K562 (cell line): ENCODE results near the gene SOX6. TPM values are rescaled to one million over a fixed set of nuclear protein-coding genes. Genes with fewer than 3 reads are reported as not detected.

ENCODE experiments used
- CEBPG ChIP-seq, 3 experiments: fragments of 200-800 bp in 1 of 3; sonication (Bioruptor generic) in 1 of 3; sonication (generic) in 1 of 3; formaldehyde crosslinking in 1 of 3; IDR thresholded peaks in 2 of 3; conservative IDR thresholded peaks in 1 of 3; 2 replicates each; pipeline versions ENCODE4 v1.6.1 to v1.8.0; 2016 to 2022; ENCODE audit warnings: missing compliant biosample characterization in 2 of 3, missing genetic modification characterization in 2 of 3, mild to moderate bottlenecking in 1 of 3, missing genetic modification reagents in 1 of 3
- FOXM1 ChIP-seq, 2 experiments: fragments of 450-650 bp in 1 of 2; sonication (generic) in 1 of 2; formaldehyde crosslinking in 1 of 2; IDR thresholded peaks; 2 replicates each; pipeline versions ENCODE4 v1.6.1 to v1.9.0; 2017 to 2022; ENCODE audit warnings: low read depth in 2 of 2, mild to moderate bottlenecking in 2 of 2, missing genetic modification reagents in 1 of 2, moderate library complexity in 1 of 2
- HDAC1 ChIP-seq, 2 experiments: fragments of 450-650 bp; IDR thresholded peaks; 2 replicates each; pipeline ENCODE4 v1.6.1; 2016 to 2017; ENCODE audit warnings: inconsistent platforms in 1 of 2, mild to moderate bottlenecking in 1 of 2, moderate library complexity in 1 of 2
- HLTF ChIP-seq: fragments of 450-650 bp; IDR thresholded peaks from 2 replicates; pipeline ENCODE4 v1.6.1; 2016
- SREBF1 ChIP-seq: fragments of 150-350 bp; IDR thresholded peaks from 2 replicates; pipeline ENCODE4 v1.6.1; 2014; ENCODE audit warnings: antibody characterized with exemption, low read depth, low read length, borderline replicate concordance
- TEAD4 ChIP-seq, 2 experiments: sonication (generic) in 1 of 2; formaldehyde crosslinking in 1 of 2; IDR thresholded peaks; 2 replicates each; pipeline versions ENCODE4 v1.6.1 to v1.8.0; 2012 to 2022; ENCODE audit warnings: borderline replicate concordance in 1 of 2, inconsistent platforms in 1 of 2, low read length in 1 of 2, mild to moderate bottlenecking in 1 of 2, missing genetic modification reagents in 1 of 2
- ZNF584 ChIP-seq: fragments of 200-800 bp; sonication (Bioruptor generic); IDR thresholded peaks from 2 replicates; pipeline ENCODE4 v1.6.1; 2016; ENCODE audit warnings: low read depth, mild to moderate bottlenecking, missing genetic modification characterization, missing compliant biosample characterization
- ZNF77 ChIP-seq: fragments of 250-450 bp; sonication (Bioruptor Pico); IDR thresholded peaks from 2 replicates; pipeline ENCODE4 v1.5.0; 2020
- polyA plus RNA-seq, 8 experiments: library from polyadenylated mRNA; depleted of rRNA in 4 of 8; stranded (reverse) in 5 of 8; unstranded in 3 of 8; fragments of >200 nt; fragmentation: Nextera tagmentation in 2 of 8; fragmentation: Illumina TruSeq in 1 of 8; extraction: Ambion mirVana in 2 of 8; extraction: Trizol in 1 of 8; gene quantifications; 2 replicates each; pipeline versions ENCODE4 v1.2.1 to v1.2.3, GENCODE V29; 2011 to 2014; ENCODE audit warnings: inconsistent platforms in 1 of 8, missing spikeins in 1 of 8
- total RNA-seq, 7 experiments: library from RNA; depleted of rRNA in 6 of 7; stranded (reverse); fragments of >200 nt in 6 of 7; fragmentation: Illumina TruSeq in 2 of 7; extraction: Trizol in 2 of 7; gene quantifications; 2 replicates each; pipeline versions ENCODE4 v1.2.1 to v1.2.3, GENCODE V29; 2011 to 2021; ENCODE audit warnings: low replicate concordance in 1 of 7
- TF ChIP-seq, protein P1 (sequence below): fragments of 250-450 bp; sonication (Bioruptor Pico); IDR thresholded peaks from 2 replicates; pipeline ENCODE4 v1.4.0; 2020; ENCODE audit warnings: mild to moderate bottlenecking
- TF ChIP-seq, protein P2 (sequence below): fragments of 450-650 bp; formaldehyde crosslinking; IDR thresholded peaks from 2 replicates; pipeline ENCODE4 v1.4.0; 2022; ENCODE audit warnings: mild to moderate bottlenecking, moderate library complexity
- TF ChIP-seq, protein P3 (sequence below): sonication (generic); formaldehyde crosslinking; IDR thresholded peaks from 2 replicates; pipeline ENCODE4 v1.8.0; 2022; ENCODE audit warnings: missing genetic modification reagents, mild to moderate bottlenecking, borderline replicate concordance
- TF ChIP-seq, protein P4 (sequence below): fragments of 450-650 bp; formaldehyde crosslinking; IDR thresholded peaks from 2 replicates; pipeline ENCODE4 v1.4.0; 2020; ENCODE audit warnings: mild to moderate bottlenecking
- TF ChIP-seq, protein P5 (sequence below), 2 experiments: IDR thresholded peaks; 2 replicates each; pipeline ENCODE4 v1.6.1; 2011; ENCODE audit warnings: borderline replicate concordance in 1 of 2, control low read depth in 1 of 2, low read depth in 1 of 2, low read length in 1 of 2, mild to moderate bottlenecking in 1 of 2, mixed read lengths in 1 of 2, moderate library complexity in 1 of 2; ENCODE audit not compliant: insufficient read depth in 1 of 2, insufficient read length in 1 of 2, poor library complexity in 1 of 2, severe bottlenecking in 1 of 2; ENCODE audit errors: extremely low read depth in 1 of 2
- TF ChIP-seq, protein P6 (sequence below): IDR thresholded peaks from 2 replicates; pipeline ENCODE4 v1.6.1; 2011; ENCODE audit not compliant: insufficient read length; ENCODE audit errors: extremely low read depth
- TF ChIP-seq, protein P7 (sequence below): fragments of 250-450 bp; sonication (Bioruptor Pico); IDR thresholded peaks from 2 replicates; pipeline ENCODE4 v1.5.0; 2021; ENCODE audit warnings: mild to moderate bottlenecking, borderline replicate concordance

The SOX6 gene
- total and polyA plus RNA-seq, 9 of the 15 experiments (the other 6 are each of a cell fraction or from before 2014, with no cell fraction given) = 0.89 to 8.7 (median 5.7) TPM

DNA sequence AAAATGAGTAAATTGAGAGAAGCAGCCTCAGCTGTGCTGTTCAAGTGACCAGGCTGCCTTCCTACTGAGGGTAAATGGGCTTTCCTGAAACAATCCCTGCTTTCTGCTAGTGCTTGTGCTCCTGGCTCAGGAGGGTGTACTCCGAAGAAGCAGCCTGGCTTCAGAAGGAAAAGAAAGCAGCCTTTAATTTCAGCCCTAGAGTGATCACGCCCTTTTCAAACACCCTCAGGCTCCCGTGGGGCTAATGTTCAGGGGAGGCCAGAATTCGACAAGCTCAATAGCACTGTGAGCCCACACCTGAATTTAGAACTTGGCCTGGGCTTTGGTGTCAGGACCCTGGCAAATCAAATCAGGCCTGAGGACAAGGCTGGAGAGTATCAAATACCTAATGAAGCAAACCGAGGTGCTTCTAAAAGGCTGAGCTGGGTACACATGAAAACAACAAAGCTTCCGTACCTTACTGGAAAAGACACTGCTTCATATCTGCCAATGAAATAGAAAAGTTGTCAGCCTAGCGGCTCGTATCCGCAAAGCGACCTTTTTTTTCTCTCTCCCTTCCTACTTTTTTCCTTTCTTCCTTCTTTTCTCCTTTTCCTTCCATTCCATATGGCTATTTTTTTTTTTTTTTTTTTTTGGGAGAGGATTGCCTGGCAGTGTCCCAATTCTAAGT, 387.8 kb downstream of the SOX6 start (continued):
- no peak for TF ChIP-seq FOXM1 (IDR thresholded peaks at IDR 0.05; ENCODE audit: low read depth)
- no peak for TF ChIP-seq FOXM1 (CRISPR knock-in tag; IDR thresholded peaks at IDR 0.05; ENCODE audit: low read depth)
- TF ChIP-seq, protein P1, sequence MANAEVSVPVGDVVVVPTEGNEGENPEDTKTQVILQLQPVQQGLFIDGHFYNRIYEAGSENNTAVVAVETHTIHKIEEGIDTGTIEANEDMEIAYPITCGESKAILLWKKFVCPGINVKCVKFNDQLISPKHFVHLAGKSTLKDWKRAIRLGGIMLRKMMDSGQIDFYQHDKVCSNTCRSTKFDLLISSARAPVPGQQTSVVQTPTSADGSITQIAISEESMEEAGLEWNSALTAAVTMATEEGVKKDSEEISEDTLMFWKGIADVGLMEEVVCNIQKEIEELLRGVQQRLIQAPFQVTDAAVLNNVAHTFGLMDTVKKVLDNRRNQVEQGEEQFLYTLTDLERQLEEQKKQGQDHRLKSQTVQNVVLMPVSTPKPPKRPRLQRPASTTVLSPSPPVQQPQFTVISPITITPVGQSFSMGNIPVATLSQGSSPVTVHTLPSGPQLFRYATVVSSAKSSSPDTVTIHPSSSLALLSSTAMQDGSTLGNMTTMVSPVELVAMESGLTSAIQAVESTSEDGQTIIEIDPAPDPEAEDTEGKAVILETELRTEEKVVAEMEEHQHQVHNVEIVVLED (CRISPR knock-in tag) = no peak
- TF ChIP-seq, protein P2, sequence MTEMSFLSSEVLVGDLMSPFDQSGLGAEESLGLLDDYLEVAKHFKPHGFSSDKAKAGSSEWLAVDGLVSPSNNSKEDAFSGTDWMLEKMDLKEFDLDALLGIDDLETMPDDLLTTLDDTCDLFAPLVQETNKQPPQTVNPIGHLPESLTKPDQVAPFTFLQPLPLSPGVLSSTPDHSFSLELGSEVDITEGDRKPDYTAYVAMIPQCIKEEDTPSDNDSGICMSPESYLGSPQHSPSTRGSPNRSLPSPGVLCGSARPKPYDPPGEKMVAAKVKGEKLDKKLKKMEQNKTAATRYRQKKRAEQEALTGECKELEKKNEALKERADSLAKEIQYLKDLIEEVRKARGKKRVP = no peak
- TF ChIP-seq, protein P3, sequence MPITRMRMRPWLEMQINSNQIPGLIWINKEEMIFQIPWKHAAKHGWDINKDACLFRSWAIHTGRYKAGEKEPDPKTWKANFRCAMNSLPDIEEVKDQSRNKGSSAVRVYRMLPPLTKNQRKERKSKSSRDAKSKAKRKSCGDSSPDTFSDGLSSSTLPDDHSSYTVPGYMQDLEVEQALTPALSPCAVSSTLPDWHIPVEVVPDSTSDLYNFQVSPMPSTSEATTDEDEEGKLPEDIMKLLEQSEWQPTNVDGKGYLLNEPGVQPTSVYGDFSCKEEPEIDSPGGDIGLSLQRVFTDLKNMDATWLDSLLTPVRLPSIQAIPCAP (CRISPR knock-in tag) = no peak
- TF ChIP-seq TEAD4 (IDR thresholded peaks at IDR 0.05; ENCODE audit: low read length) = no peak
- TF ChIP-seq TEAD4 (CRISPR knock-in tag; IDR thresholded peaks at IDR 0.05; ENCODE audit: borderline replicate concordance) = no peak
- TF ChIP-seq, protein P4, sequence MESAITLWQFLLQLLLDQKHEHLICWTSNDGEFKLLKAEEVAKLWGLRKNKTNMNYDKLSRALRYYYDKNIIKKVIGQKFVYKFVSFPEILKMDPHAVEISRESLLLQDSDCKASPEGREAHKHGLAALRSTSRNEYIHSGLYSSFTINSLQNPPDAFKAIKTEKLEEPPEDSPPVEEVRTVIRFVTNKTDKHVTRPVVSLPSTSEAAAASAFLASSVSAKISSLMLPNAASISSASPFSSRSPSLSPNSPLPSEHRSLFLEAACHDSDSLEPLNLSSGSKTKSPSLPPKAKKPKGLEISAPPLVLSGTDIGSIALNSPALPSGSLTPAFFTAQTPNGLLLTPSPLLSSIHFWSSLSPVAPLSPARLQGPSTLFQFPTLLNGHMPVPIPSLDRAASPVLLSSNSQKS (CRISPR knock-in tag) = no peak
- TF ChIP-seq HDAC1 (IDR thresholded peaks at IDR 0.05) = no peak
- no peak for TF ChIP-seq CEBPG (CRISPR knock-in tag; IDR thresholded peaks at IDR 0.05)
- TF ChIP-seq CEBPG (tag; conservative IDR thresholded peaks at IDR 0.05 in 1 of 2, IDR thresholded peaks at IDR 0.05 in 1 of 2) = no peak
- TF ChIP-seq, protein P5, sequence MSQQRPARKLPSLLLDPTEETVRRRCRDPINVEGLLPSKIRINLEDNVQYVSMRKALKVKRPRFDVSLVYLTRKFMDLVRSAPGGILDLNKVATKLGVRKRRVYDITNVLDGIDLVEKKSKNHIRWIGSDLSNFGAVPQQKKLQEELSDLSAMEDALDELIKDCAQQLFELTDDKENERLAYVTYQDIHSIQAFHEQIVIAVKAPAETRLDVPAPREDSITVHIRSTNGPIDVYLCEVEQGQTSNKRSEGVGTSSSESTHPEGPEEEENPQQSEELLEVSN (IDR thresholded peaks at IDR 0.05; ENCODE audit: borderline replicate concordance in 1 of 2, extremely low read depth in 1 of 2, insufficient read depth in 1 of 2, insufficient read length in 1 of 2, low read depth in 1 of 2, low read length in 1 of 2, poor library complexity in 1 of 2, severe bottlenecking in 1 of 2) = no peak
- TF ChIP-seq, protein P6, sequence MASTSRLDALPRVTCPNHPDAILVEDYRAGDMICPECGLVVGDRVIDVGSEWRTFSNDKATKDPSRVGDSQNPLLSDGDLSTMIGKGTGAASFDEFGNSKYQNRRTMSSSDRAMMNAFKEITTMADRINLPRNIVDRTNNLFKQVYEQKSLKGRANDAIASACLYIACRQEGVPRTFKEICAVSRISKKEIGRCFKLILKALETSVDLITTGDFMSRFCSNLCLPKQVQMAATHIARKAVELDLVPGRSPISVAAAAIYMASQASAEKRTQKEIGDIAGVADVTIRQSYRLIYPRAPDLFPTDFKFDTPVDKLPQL = no peak
- TF ChIP-seq ZNF77 (CRISPR knock-in tag) = no peak
- TF ChIP-seq SREBF1 = no peak
- TF ChIP-seq ZNF584 (CRISPR knock-in tag) = 0 out of 2 replicates have a peak, but pooled peaks have one; percentile 60
- TF ChIP-seq, protein P7, sequence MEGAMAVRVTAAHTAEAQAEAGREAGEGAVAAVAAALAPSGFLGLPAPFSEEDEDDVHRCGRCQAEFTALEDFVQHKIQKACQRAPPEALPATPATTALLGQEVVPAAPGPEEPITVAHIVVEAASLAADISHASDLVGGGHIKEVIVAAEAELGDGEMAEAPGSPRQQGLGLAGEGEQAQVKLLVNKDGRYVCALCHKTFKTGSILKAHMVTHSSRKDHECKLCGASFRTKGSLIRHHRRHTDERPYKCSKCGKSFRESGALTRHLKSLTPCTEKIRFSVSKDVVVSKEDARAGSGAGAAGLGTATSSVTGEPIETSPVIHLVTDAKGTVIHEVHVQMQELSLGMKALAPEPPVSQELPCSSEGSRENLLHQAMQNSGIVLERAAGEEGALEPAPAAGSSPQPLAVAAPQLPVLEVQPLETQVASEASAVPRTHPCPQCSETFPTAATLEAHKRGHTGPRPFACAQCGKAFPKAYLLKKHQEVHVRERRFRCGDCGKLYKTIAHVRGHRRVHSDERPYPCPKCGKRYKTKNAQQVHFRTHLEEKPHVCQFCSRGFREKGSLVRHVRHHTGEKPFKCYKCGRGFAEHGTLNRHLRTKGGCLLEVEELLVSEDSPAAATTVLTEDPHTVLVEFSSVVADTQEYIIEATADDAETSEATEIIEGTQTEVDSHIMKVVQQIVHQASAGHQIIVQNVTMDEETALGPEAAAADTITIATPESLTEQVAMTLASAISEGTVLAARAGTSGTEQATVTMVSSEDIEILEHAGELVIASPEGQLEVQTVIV = no peak
- no peak for TF ChIP-seq HLTF
